Measurements from ENCODE around the gene ACSL1.

The ACSL1 gene

GRCh38 chr4:184706453-184706852 lies 119.3 kb downstream of the ACSL1 start:
- DNase-seq, result no peak

DNA sequence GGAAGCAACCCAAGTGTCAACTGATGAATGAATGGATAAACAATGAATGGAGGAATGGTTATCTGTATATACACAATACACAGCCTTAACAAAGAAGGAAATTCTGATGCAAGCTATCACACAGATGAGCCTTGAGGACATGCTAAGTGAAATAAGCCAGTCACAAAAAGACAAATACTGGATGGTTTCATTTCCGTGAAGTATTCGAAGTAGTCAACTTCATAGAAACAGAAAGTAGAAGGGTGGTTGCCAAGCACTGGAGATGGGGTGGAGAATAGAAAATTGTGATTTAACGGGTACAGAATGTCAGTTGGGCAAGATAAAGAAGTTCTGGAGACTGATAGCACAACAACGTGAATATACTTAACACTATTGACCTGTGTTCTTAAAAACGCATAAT lies 120.1 kb downstream of the ACSL1 start:
- DNase-seq, result no peak

Measured in activated CD4-positive, alpha-beta T cell treated with anti-CD3 and anti-CD28 coated beads for 48 hours (primary cell).